ENCODE data around the gene TM7SF3.

GRCh38 chr12:27005495-27005894 is 8.7 kb downstream of the TM7SF3 start:
- TF ChIP-seq POLR2AphosphoS5 (IDR thresholded peaks at IDR 0.05; ENCODE audit: borderline replicate concordance, low read depth, low read length) (no peak), EZH2 (IDR thresholded peaks at IDR 0.05) (no peak)

Measured in SK-N-MC (cell line).